GM18870 (cell line): Measurements from ENCODE around the gene TMA7.

Experiments used
- ATAC-seq: cut with Tn5 transposase; IDR thresholded peaks from one replicate; pipeline ENCODE4 v1.9.1; 2021; ENCODE audit warnings: moderate library complexity; ENCODE audit not compliant: unreplicated experiment

Gene TMA7

DNA sequence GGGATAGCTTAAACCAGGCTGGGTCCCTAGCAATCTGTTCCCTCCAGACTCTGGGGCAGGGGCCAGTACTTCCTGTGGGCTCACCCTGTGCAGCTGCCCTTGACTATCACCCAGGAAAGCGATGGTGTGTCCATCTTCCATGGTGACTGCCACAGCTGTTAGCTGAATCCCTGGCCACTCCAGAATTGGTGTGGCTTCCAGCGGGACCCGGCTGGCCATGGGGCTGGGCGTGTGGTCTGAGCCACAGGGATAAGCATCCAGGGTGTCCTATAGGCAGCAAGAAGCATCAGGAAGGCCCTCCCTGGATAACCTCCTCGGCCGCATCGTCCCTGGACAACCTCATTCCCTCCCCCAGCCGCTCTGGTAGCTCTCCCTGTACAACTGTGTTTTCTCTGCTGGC lies 17.4 kb upstream of the TMA7 start:
- ATAC-seq: no peak

DNA sequence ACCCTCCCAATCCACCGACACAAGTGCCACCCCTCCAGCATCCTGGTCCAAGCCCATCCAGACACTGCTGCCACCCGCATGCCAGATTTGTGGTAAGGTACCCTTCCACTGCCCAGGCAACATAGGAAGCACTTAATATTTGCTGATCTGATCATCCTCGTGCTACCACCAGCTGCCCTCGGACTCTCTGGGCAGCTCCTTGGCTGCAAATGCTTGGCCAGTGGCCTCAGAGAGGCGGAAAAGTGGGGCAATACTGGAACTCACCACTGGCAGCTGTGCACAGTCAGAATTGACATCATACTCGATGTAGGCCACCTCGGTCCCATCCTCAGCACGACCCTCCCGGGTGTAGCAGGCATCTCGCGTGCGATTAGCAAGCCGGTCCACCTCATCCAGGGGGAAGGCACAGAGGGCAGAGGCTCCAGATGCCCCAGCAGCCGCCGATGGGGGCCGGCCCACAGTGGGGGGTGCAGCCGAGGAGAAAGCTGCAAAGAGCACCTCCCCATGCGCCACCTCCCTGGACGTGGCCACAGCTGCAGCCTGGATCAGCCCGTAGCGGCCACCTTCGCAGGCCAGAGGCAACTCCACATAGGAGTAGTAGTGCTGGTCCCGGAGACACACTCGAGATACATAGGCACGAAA lies 16.7 kb upstream of the TMA7 start:
- no peak for ATAC-seq

DNA sequence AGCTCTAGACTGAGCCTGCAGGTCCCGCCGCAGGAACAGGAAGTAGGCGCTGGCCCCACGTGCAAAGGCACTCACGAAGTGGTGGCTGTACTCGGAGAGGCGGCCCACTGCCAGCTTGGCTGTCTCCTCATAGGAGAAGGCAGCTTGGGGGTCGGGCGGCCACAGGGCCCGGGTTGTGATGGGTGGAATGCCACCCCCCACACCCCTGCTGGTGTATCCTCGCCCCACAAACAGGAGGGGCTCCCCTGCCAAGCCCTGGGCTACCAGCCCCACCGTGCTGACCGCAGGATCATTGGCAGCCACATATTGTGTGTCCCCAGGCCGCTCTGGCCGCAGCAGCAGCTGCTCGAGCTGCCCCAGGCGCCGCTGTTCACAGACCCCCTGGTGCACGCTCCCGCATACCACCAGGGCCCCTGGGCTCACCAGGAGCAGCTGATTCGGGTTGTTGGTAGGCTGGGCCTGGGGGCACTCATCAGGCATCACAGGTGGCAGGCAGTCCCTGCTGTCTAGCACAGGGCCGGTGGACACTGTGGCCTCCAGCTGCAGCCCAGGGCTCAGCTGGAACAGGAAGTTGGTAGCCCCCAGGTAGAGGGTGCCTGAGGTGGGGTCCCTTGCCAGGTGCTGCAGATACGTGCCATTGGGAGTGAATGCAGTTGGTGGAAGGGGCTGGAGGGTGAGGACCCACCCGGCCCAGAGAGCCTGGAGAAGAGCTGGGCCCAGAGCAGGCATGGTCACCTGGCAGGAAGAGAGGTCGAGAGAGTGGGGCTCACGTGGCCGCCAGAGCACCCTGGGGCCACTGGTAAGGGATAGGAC lies 16.0 kb upstream of the TMA7 start:
- ATAC-seq: no peak

GRCh38 chr3:48425281-48425812 lies 14.7 kb upstream of the TMA7 start:
- ATAC-seq: no peak

DNA sequence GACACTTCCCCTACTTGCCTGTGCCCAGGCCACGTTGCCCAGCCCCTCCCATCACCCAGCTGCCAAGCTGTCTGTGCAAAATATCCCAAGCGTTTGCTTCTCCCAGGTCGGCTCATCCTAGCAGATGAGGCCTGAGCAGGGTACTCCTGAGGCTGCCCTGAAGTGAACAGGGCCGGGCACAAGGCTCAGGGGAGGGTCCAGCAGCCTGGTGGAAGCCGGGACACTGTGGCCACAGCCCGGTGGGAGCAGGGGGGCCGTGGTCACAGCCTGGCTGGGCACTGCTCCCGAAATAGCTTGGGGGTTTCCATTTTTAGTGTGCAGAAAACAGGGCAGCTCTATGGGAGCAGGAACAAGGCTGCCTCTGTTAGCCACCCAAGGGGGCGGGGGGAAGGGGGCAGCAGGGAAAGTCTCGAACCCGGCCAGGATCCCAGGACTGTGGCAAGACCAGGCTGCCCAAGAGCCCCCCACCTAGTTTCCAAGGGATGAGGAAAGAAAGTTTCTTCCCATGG lies 13.6 kb upstream of the TMA7 start:
- ATAC-seq: no peak

- no peak for ATAC-seq
Observed at GRCh38 chr3:48426944-48427629, 13.0 kb upstream of the TMA7 start.

DNA sequence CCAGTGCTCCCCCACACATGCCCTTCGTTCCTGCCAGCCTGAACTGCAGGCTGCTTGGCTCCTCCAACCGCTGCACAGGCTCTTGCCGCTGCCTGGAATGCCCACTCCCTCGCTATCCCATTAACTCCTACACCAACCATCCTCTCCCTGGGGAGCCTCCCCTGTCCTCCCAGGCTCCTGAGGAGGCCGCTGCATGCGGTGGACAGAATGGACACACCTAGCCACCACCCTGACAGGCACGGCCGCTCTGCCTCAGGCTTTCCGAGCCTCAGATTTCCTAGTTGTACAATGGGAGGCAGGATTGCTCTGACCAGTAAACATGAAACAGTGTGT lies 12.5 kb upstream of the TMA7 start:
- no peak for ATAC-seq

- ATAC-seq: no peak
Observed at GRCh38 chr3:48428088-48428571, 11.9 kb upstream of the TMA7 start.

GRCh38 chr3:48428572-48429316 lies 11.3 kb upstream of the TMA7 start:
- no peak for ATAC-seq

DNA sequence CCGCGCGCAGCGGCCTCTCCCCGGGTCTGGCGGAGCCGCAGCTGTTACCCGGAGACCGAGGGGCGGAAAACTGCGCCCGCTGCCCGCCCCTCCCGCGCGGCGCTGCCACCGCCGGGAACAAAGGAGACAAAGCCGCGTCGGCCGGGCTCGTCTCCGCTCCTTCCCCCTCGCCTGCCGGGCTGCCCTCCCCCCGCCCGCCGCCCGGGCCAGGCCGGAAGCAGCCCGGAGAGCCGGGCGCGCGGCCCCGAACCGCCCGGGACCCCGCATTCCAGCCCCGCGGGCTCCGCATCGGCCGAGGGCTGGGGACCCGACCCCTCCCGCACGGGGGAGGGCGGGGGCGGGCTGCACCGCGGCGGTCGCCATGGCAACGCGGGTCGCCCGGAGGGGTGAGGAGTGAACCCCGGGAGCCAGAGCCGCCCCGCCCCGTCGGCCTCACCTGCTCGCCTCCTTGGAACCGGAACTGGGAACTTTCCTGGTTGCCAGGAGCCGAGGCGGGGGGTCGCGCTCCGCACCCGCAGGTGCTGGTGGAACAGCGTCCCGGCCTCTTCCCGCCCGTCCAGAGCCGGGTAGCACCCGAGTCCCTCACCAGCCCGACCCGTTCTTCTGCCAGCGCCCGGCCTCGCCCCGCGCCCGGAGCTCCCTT lies 10.6 kb upstream of the TMA7 start:
- no peak for ATAC-seq

GRCh38 chr3:48429960-48430707 lies 9.9 kb upstream of the TMA7 start, which contains the start of gene PLXNB1:
Gene PLXNB1 (minus strand): TSS chr3:48430086. CDS start chr3:48424611, 5,475 bp downstream.
- ATAC-seq: no peak

DNA sequence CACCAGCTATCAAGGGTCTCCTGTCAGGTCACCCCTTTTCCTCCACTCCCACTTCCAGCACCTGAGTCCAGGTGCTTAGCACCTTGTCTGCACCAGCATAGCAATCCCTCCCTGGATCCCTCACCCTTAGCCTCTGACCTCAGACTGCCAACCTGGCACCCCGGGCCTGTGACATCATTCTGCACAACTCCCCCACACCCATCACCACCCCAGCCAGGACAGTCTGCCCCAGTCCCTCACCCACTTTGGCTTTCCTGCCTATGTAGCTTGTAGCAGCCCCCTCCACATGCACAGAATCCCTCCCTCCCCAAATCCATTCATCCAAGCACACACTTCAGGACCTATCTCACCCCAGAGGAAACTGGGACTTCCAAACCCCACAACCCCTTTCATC lies 9.4 kb upstream of the TMA7 start:
- ATAC-seq: no peak

DNA sequence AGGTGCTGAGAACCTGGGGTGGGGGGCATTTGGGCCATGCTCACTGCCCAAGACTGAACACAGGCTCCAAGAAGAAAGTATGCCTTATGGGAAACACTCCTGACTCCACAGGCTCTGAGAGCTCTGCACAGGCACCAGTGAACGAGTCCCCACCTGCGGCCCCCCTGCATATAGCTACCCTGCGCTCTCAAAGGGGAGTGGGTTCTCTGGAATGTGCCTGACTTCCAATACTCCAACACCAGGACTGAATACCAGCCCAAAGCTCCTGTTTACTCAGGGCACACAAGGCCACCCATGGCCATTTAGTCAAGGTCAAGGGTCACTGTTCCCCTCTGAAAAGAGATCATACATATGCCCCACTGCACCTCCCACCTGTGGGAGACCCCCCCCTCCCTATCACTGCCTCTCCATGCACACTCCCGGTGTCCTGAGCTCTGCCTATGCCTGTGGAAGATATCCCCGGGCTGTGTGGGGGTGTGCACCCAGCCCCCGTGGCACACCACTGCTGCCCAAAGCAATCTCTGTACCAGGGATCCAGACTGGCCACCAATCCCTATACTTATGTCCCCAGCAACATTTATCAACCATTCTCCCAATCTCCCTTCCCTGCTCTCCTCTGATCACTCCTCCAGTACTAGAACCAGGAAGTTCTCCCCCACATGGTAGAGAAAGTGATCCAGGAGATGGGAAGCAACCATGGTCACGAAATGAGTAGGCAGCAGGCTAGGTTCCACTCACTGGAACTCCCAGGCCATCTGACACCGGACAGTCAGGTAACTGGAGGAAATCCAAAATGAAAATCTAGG lies 8.6 kb upstream of the TMA7 start:
- no peak for ATAC-seq

DNA sequence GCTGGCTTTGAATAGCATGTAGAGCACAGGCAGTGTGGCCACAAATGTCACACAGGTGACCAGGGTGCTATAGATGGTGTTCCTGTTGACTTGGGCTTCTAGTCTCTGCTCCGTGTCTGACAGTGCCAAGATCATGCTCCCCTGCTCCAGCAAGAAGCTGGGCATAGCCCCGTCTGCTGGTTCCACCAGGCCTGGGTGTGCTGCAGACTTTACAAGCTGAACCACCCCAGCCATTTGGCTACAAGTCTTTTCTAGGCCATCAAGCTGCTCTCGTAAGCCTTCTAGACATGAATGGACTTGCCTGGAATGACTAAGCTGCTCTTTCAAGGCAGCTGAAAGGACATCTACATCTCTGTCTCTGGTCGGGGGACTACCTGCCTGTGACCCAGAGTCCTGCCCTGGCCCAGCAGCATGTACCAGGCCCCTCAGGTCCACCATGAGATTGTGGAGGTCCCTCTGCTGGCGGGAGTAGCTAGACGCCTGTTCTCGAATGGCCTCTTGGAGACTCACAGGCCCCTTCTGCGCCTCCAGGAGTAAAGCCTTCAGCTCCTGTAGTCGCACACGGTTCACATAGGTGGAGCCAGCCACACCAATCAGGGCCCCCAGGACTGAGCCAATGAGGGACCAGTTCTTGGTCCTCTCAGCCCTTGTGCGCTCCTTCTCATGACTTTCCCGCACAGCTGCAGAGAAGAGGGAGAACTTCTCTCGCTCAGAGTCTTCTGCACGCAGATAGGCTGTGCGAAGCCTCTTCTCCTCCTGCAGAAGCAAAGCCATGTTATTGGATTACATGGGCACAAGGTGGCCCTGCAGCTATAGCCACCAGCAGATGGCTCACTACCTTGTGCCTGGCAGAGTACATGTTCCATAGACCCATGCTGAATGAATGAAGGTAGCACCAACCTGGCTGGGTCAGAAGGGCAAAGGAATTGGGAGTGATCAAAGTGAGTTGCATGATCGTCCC lies 7.4 kb upstream of the TMA7 start:
- ATAC-seq: no peak

- ATAC-seq: no peak
Observed at GRCh38 chr3:48433472-48434118, 6.5 kb upstream of the TMA7 start.

DNA sequence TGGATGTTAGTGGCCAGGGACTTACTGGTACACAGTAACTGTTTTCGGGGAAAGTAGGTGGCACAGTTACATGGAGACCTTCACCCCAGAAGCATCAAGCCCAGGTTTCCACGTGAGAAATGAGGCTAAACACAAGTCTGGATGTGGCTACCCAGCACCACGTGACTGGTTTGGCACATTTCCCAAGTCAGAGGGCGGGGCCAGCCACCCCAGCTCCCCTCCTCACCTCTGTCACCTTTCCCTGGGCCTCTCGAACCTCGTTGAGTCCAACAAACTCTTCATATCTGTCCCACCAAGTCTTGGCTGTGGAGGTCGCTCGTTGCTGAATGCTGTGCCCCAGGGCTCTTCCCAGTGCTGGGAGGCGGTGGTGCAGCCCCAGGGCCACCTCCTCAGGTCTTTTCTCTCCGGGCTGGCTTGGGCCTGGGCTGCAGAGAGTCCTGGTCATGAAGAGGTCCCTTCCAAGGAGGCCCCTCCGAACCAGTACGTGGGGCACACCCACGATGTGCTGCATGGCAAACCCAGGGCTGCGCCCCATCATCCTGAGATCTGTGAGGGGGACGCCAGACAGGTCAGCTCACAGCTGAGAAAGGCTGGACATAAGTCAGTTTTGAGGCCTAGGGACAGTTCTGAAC lies 5.3 kb upstream of the TMA7 start:
- no peak for ATAC-seq

- no peak for ATAC-seq
Observed at GRCh38 chr3:48435223-48435595, 4.8 kb upstream of the TMA7 start.
